Muscle of leg (tissue), 11 donors: Measurements from ENCODE around the gene BSPRY. TPM values are rescaled to one million over a fixed set of nuclear protein-coding genes. Genes with fewer than 3 reads are reported as not detected.
A peak's percentile ranks its signal among the peaks of the same experiment; 100 is the strongest.

Experiments
- DNase-seq: peaks from one replicate; pipeline ENCODE4 v3.0.0; 2013
- H3K27ac ChIP-seq: one replicate; pipeline ENCODE4 v1.5.1; 2013; ENCODE audit warnings: mild to moderate bottlenecking, low read length, control low read depth
- H3K27me3 ChIP-seq: one replicate; pipeline ENCODE4 v1.6.1; 2013; ENCODE audit warnings: low read length; ENCODE audit not compliant: control insufficient read depth, insufficient read depth
- H3K36me3 ChIP-seq: one replicate; pipeline ENCODE4 v1.6.1; 2013; ENCODE audit warnings: low read length; ENCODE audit not compliant: control insufficient read depth, insufficient read depth
- H3K4me1 ChIP-seq: one replicate; pipeline ENCODE4 v1.6.1; 2013; ENCODE audit warnings: low read length; ENCODE audit not compliant: control insufficient read depth, insufficient read depth
- H3K4me3 ChIP-seq: one replicate; pipeline ENCODE4 v1.5.1; 2013; ENCODE audit warnings: low read length, control low read depth
- H3K9me3 ChIP-seq: replicated peaks from 2 replicates; pipeline ENCODE4 v1.6.1; 2013; ENCODE audit warnings: low read depth, low read length; ENCODE audit not compliant: control insufficient read depth
- WGBS: methylation state at CpG from one replicate; pipeline ENCODE4 v1.1.5; 2013; ENCODE audit warnings: missing lambda C conversion rate; ENCODE audit not compliant: insufficient coverage; 5-methylcytosine and 5-hydroxymethylcytosine counted together
- polyA plus RNA-seq, 8 donors: library from polyadenylated mRNA; unstranded; fragments of 120-200 nt; gene quantifications; one replicate each; pipeline versions ENCODE4 v1.2.1 to v1.2.3, GENCODE V29; 2013; ENCODE audit warnings: inconsistent platforms in 1 of 8, low replicate concordance in 1 of 8; ENCODE audit not compliant: insufficient read length in 8 of 8, insufficient read depth in 1 of 8
- total RNA-seq: library from RNA; stranded (reverse); fragments of 120-200 nt; gene quantifications from one replicate; pipeline ENCODE4 v1.2.4, GENCODE V29; 2013

Gene BSPRY
- total and polyA plus RNA-seq, 9 donors: 0.22 to 0.97 (median 0.49) TPM

GRCh38 chr9:113390192-113390960 is 41.0 kb downstream of the BSPRY start:
- Histone ChIP-seq H3K4me1 (no peaks in the 10 kb centered on the region), H3K36me3 (peaks cover 76% of the 10 kb centered on the region), H3K27me3 (no peaks in the 10 kb centered on the region), H3K27ac (no peak overlapping the region), H3K9me3 (no peaks in the 10 kb centered on the region), H3K4me3 (no peak overlapping the region)
- no peak for DNase-seq
- 93% methylated on average over 17 of the region's 17 CpGs for WGBS

- Histone ChIP-seq H3K4me3 (no peak overlapping the region), H3K9me3 (no peaks in the 10 kb centered on the region), H3K36me3 (peaks cover 64% of the 10 kb centered on the region), H3K27ac (no peak overlapping the region), H3K4me1 (no peaks in the 10 kb centered on the region), H3K27me3 (no peaks in the 10 kb centered on the region)
- DNase-seq: no peak
- WGBS: 95% methylated on average over 4 of the region's 7 CpGs
Measured at GRCh38 chr9:113391917-113392316, 42.6 kb downstream of the BSPRY start.

GRCh38 chr9:113393281-113393680 is 43.9 kb downstream of the BSPRY start:
- Histone ChIP-seq H3K4me3 (no peak overlapping the region), H3K9me3 (no peaks in the 10 kb centered on the region), H3K27ac (no peak overlapping the region), H3K36me3 (peaks cover 50% of the 10 kb centered on the region), H3K4me1 (peaks cover 2% of the 10 kb centered on the region), H3K27me3 (no peaks in the 10 kb centered on the region)
- no peak for DNase-seq
- 97% methylated on average over 4 of the region's 7 CpGs for WGBS

GRCh38 chr9:113395000-113395861 is 45.9 kb downstream of the BSPRY start:
- Histone ChIP-seq H3K4me1 (peaks cover 11% of the 10 kb centered on the region), H3K27me3 (no peaks in the 10 kb centered on the region), H3K4me3 (no peak overlapping the region), H3K9me3 (no peaks in the 10 kb centered on the region), H3K27ac (no peak overlapping the region), H3K36me3 (peaks cover 33% of the 10 kb centered on the region)
- DNase-seq: no peak
- WGBS: 95% methylated on average over 6 of the region's 9 CpGs

- H3K27me3 ChIP-seq: no peaks in the 10 kb centered on the region
- peaks cover 20% of the 10 kb centered on the region for H3K4me1 ChIP-seq
- H3K36me3 ChIP-seq: peaks cover 14% of the 10 kb centered on the region
- no peak for DNase-seq
- no peak overlapping the region for H3K4me3 ChIP-seq
- no peaks in the 10 kb centered on the region for H3K9me3 ChIP-seq
- H3K27ac ChIP-seq: no peak overlapping the region
- WGBS: 73% methylated on average over 2 of the region's 3 CpGs
Measured at GRCh38 chr9:113397203-113397631, 47.9 kb downstream of the BSPRY start.

GRCh38 chr9:113398796-113399195 is 49.5 kb downstream of the BSPRY start:
- WGBS: 88% methylated on average over 3 of the region's 5 CpGs
- Histone ChIP-seq H3K9me3 (no peaks in the 10 kb centered on the region), H3K36me3 (peaks cover 5% of the 10 kb centered on the region), H3K4me3 (no peak overlapping the region), H3K27ac (no peak overlapping the region), H3K4me1 (peaks cover 20% of the 10 kb centered on the region), H3K27me3 (no peaks in the 10 kb centered on the region)
- DNase-seq: no peak

GRCh38 chr9:113399646-113400200 is 50.4 kb downstream of the BSPRY start:
- no peak for DNase-seq
- Histone ChIP-seq H3K4me3 (no peak overlapping the region), H3K4me1 (peaks cover 20% of the 10 kb centered on the region), H3K27me3 (no peaks in the 10 kb centered on the region), H3K27ac (no peak overlapping the region), H3K9me3 (no peaks in the 10 kb centered on the region), H3K36me3 (peaks cover 5% of the 10 kb centered on the region)
- 77% methylated on average over 2 of the region's 3 CpGs for WGBS

- Histone ChIP-seq H3K9me3 (no peaks in the 10 kb centered on the region), H3K4me3 (peak within 1 kb of the TSS; percentile 78), H3K27ac (peak within 1 kb of the TSS; percentile 61), H3K36me3 (no peaks in the 10 kb centered on the region), H3K27me3 (no peaks in the 10 kb centered on the region), H3K4me1 (peaks cover 20% of the 10 kb centered on the region)
- WGBS: under 1% methylated on average over 47 of the region's 50 CpGs
- peak; percentile 100 for DNase-seq
Measured at GRCh38 chr9:113401027-113401792, 51.9 kb downstream of the BSPRY start, which contains the start of gene ALAD. TSS of gene ALAD (minus strand) at chr9:113401284. CDS start at chr9:113393559, 7,725 bp downstream.

- H3K4me3 ChIP-seq: no peak overlapping the region
- H3K27me3 ChIP-seq: no peaks in the 10 kb centered on the region
- H3K27ac ChIP-seq: no peak overlapping the region
- DNase-seq: no peak
- no CpG with 5 or more reads among the region's 2 CpGs for WGBS
- H3K36me3 ChIP-seq: peaks cover 15% of the 10 kb centered on the region
- H3K9me3 ChIP-seq: no peaks in the 10 kb centered on the region
- peaks cover 17% of the 10 kb centered on the region for H3K4me1 ChIP-seq
Measured at GRCh38 chr9:113403646-113404045, 54.3 kb downstream of the BSPRY start.
